Activated CD4-positive, alpha-beta memory T cell treated with anti-CD3 and anti-CD28 coated beads for 36 hours (primary cell): ENCODE results near the gene POLDIP3. TPM values are rescaled to one million over a fixed set of nuclear protein-coding genes. Genes with fewer than 3 reads are reported as not detected.
"Not testable (repeated sequence)": the region's sequence is repeated elsewhere in the genome, so short reads cannot be mapped to it uniquely, and the experiment has no call there.

Experiments
- CTCF ChIA-PET: fragments of 350-600 bp; sonication (Branson Sonifier 250); formaldehyde crosslinking; loops from one replicate; lab custom pipeline; 2021; ENCODE audit warnings: antibody characterized with exemption, inconsistent platforms; lab: Charles Lee
- POLR2A ChIA-PET: fragments of 350-600 bp; sonication (Branson Sonifier 250); formaldehyde crosslinking; loops from one replicate; lab custom pipeline; 2021; ENCODE audit warnings: antibody characterized with exemption; lab: Charles Lee
- DNase-seq: peaks from one replicate; pipeline ENCODE4 v3.0.0-alpha.2; 2020
- H3K27ac Mint-ChIP-seq: one replicate; pipeline ENCODE4 v1.8.0; 2021; ENCODE audit warnings: mixed read lengths
- H3K27me3 Mint-ChIP-seq: one replicate; pipeline ENCODE4 v1.8.0; 2021; ENCODE audit warnings: mixed read lengths
- H3K36me3 Mint-ChIP-seq: one replicate; pipeline ENCODE4 v1.8.0; 2021; ENCODE audit warnings: mixed read lengths
- H3K4me1 Mint-ChIP-seq: one replicate; pipeline ENCODE4 v1.8.0; 2021; ENCODE audit warnings: low read depth, mixed read lengths
- H3K4me3 Mint-ChIP-seq: one replicate; pipeline ENCODE4 v1.8.0; 2021; ENCODE audit warnings: mild to moderate bottlenecking, mixed read lengths
- H3K9me3 Mint-ChIP-seq: one replicate; pipeline ENCODE4 v1.8.0; 2021; ENCODE audit warnings: mixed read lengths
- intact Hi-C: fragments of 100-400 bp; cut with micrococcal nuclease; formaldehyde crosslinking; loops from one replicate; pipeline ENCODE4 v1.15.1; 2023
- total RNA-seq, 2 experiments: library from RNA; stranded (reverse); gene quantifications; one replicate each; pipeline ENCODE4 v1.2.3, GENCODE V29; 2021

POLDIP3 gene
- total RNA-seq, 2 experiments from 2014 or later = 64.6 to 75.3 TPM

DNA sequence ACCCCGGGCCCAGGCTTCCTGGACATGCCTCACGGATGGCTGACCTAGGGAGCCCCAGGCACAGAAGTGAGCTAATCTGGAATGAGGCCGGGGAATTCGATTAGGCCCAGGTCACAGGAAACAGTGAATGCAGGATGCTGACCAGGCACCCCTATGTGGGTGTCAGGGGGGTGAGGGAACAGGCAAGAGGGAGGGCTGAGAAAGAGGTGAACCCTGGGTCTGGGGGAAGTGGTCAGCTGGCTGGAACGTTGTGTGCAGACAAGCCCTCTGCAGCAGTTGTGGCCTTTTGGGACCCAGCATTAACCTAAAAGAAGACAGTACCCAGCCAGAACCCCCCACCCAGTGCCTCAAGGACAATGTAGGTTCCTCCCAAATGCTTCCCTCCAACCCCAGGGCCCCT, 52.8 kb downstream of the POLDIP3 start:
- no peaks in the 10 kb centered on the region for H3K27me3 Mint-ChIP-seq
- DNase-seq = no peak
- no peaks in the 10 kb centered on the region for H3K4me1 Mint-ChIP-seq
- POLR2A ChIA-PET = no interaction called here
- H3K4me3 Mint-ChIP-seq = no peak overlapping the region
- H3K9me3 Mint-ChIP-seq = no peaks in the 10 kb centered on the region
- no peak overlapping the region for H3K27ac Mint-ChIP-seq
- intact Hi-C loops = no loop called here
- peaks cover 2% of the 10 kb centered on the region for H3K36me3 Mint-ChIP-seq
- CTCF ChIA-PET = no interaction called here

DNA sequence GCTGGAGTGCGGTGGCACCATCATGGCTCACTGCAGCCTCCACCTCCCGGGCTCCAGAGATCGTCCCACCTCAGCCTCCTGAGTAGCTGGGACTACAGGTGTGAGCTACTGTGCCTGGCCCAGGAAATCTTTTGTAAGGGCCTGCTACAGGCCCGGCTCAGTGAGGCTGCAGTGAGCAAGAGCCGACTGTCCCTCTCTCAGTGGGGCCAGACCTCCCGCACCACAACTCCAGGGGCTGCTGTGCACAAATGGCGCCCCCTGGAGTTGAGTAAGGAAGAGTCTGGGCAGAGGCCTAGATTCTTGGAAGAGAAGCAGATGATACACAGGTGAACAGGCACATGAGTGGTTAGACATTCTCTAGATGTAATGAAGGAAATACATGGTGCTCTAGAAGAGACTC, 53.9 kb downstream of the POLDIP3 start:
- H3K27ac Mint-ChIP-seq = no peak overlapping the region
- no peaks in the 10 kb centered on the region for H3K27me3 Mint-ChIP-seq
- H3K4me3 Mint-ChIP-seq = no peak overlapping the region
- DNase-seq = no peak
- no peaks in the 10 kb centered on the region for H3K4me1 Mint-ChIP-seq
- CTCF ChIA-PET = interaction anchor here (1.6 kb wide), 3 partner anchors 9 to 74 kb away, joined by 4 to 6 read pairs (median 5); no protein-coding TSS in a partner anchor
- H3K9me3 Mint-ChIP-seq = no peaks in the 10 kb centered on the region
- POLR2A ChIA-PET = no interaction called here
- H3K36me3 Mint-ChIP-seq = peaks cover 2% of the 10 kb centered on the region
- intact Hi-C loops = no loop called here

- intact Hi-C loops = no loop called here
- DNase-seq = no peak
- H3K4me1 Mint-ChIP-seq = no peaks in the 10 kb centered on the region
- H3K27me3 Mint-ChIP-seq = no peaks in the 10 kb centered on the region
- no peak overlapping the region for H3K4me3 Mint-ChIP-seq
- H3K36me3 Mint-ChIP-seq = peaks cover 2% of the 10 kb centered on the region
- ChIA-PET POLR2A (no interaction called here), CTCF (interaction anchor here (1.6 kb wide), 3 partner anchors 9 to 73 kb away, joined by 4 to 6 read pairs (median 5); no protein-coding TSS in a partner anchor)
- no peak overlapping the region for H3K27ac Mint-ChIP-seq
- H3K9me3 Mint-ChIP-seq = no peaks in the 10 kb centered on the region
Observed at GRCh38 chr22:42560381-42560780, 54.3 kb downstream of the POLDIP3 start.

GRCh38 chr22:42553475-42554361, 61.0 kb downstream of the POLDIP3 start, which contains the start of gene SERHL2:
Gene SERHL2, plus strand, starts transcription at chr22:42553956. Its CDS starts 65 bp downstream, at chr22:42554021.
- intact Hi-C loops = loop anchor here (2.0 to 5.0 kb wide), 2 partner anchors 21 to 461 kb away; partner anchors contain the start of gene NDUFA6
- Mint-ChIP-seq H3K4me1 (peaks cover 11% of the 10 kb centered on the region), H3K27me3 (no peaks in the 10 kb centered on the region), H3K9me3 (no peaks in the 10 kb centered on the region), H3K36me3 (no peaks in the 10 kb centered on the region), H3K27ac (no peak within 1 kb of the TSS), H3K4me3 (peak within 1 kb of the TSS; percentile 69)
- ChIA-PET POLR2A (interaction anchor here (0.6 kb wide), 1 partner anchor 749 kb away, joined by 5 read pairs; no protein-coding TSS in a partner anchor), CTCF (no interaction called here)
- DNase-seq = peak; percentile 90

GRCh38 chr22:42552294-42552647, 62.4 kb downstream of the POLDIP3 start:
- H3K4me1 Mint-ChIP-seq = peaks cover 11% of the 10 kb centered on the region
- H3K4me3 Mint-ChIP-seq, DNase-seq, POLR2A ChIA-PET, H3K27me3 Mint-ChIP-seq, H3K27ac Mint-ChIP-seq, H3K36me3 Mint-ChIP-seq, H3K9me3 Mint-ChIP-seq: not testable (repeated sequence)
- intact Hi-C loops = loop anchor here (2.0 to 5.0 kb wide), 2 partner anchors 19 to 460 kb away; partner anchors contain the start of gene NDUFA6
- CTCF ChIA-PET = interaction anchor here (0.6 kb wide), 1 partner anchor 805 kb away, joined by 3 read pairs; no protein-coding TSS in a partner anchor

- ChIA-PET CTCF (interaction anchor here (0.9 kb wide), 1 partner anchor 13 kb away, joined by 4 read pairs; no protein-coding TSS in a partner anchor), POLR2A (no interaction called here)
- H3K27ac Mint-ChIP-seq = no peak overlapping the region
- H3K4me1 Mint-ChIP-seq = peaks cover 11% of the 10 kb centered on the region
- no peaks in the 10 kb centered on the region for H3K9me3 Mint-ChIP-seq
- no peaks in the 10 kb centered on the region for H3K27me3 Mint-ChIP-seq
- intact Hi-C loops = loop anchor here (5.0 kb wide), 1 partner anchor 457 kb away; the partner anchor contains the start of gene NDUFA6
- no peaks in the 10 kb centered on the region for H3K36me3 Mint-ChIP-seq
- H3K4me3 Mint-ChIP-seq = no peak overlapping the region
- no peak for DNase-seq
Observed at GRCh38 chr22:42549331-42550060, 65.2 kb downstream of the POLDIP3 start.

- POLR2A ChIA-PET = no interaction called here
- intact Hi-C loops = no loop called here
- Mint-ChIP-seq H3K36me3 (no peaks in the 10 kb centered on the region), H3K4me1 (peaks cover 8% of the 10 kb centered on the region), H3K27me3 (no peaks in the 10 kb centered on the region), H3K27ac (no peak overlapping the region), H3K4me3 (no peak overlapping the region), H3K9me3 (no peaks in the 10 kb centered on the region)
- DNase-seq = no peak
- CTCF ChIA-PET = no interaction called here
Observed at GRCh38 chr22:42548597-42549330, 65.9 kb downstream of the POLDIP3 start.

DNA sequence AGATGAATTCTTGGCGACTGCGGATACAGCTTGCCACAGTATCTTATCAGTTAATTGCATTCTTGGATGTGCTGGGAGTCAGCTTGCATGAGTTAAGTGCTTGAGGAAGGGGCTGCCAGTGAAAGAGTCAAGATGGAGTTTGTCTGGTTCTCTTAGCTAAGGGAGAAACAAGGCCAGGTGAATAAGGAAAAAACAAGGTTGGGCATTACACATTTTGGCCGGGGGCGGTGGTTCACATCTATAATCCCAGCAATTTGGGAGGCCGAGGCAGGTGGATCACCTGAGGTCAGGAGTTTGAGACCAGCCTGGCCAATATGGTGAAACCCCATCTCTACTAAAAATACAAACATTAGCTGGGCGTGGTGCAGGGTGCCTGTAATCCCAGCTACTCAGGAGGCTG, 66.6 kb downstream of the POLDIP3 start:
- H3K27ac Mint-ChIP-seq, DNase-seq, H3K4me3 Mint-ChIP-seq, POLR2A ChIA-PET, H3K36me3 Mint-ChIP-seq, H3K4me1 Mint-ChIP-seq, intact Hi-C loops, CTCF ChIA-PET, H3K27me3 Mint-ChIP-seq, H3K9me3 Mint-ChIP-seq: not testable (repeated sequence)

GRCh38 chr22:42547562-42547961, 67.1 kb downstream of the POLDIP3 start:
- H3K4me1 Mint-ChIP-seq = peaks cover 5% of the 10 kb centered on the region
- H3K36me3 Mint-ChIP-seq = no peaks in the 10 kb centered on the region
- CTCF ChIA-PET = no interaction called here
- no peak for DNase-seq
- POLR2A ChIA-PET = no interaction called here
- intact Hi-C loops = no loop called here
- H3K9me3 Mint-ChIP-seq = no peaks in the 10 kb centered on the region
- H3K27ac Mint-ChIP-seq = no peak overlapping the region
- H3K27me3 Mint-ChIP-seq = no peaks in the 10 kb centered on the region
- H3K4me3 Mint-ChIP-seq = no peak overlapping the region

DNA sequence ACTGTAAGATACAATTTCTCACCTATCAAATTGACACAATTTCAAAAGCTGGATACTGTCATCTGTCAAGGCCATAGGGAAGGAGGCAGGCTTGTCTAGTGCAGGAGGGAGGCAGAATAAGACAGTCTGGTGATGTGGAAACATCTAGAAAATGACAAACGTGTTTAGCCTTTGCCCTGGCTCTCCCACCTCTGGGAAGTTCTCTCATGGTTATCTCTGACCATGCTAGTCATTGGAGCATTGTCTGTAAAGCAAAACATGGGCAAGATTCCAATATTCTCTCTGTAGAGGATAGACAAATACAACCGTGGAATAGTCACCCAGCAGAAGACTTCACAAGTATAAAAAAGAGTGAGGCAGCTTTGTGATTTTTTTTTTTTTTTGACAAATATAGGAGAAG, 70.0 kb downstream of the POLDIP3 start:
- H3K27me3 Mint-ChIP-seq = no peaks in the 10 kb centered on the region
- no peaks in the 10 kb centered on the region for H3K4me1 Mint-ChIP-seq
- H3K27ac Mint-ChIP-seq = no peak overlapping the region
- CTCF ChIA-PET = interaction anchor here (0.7 kb wide), 1 partner anchor 72 kb away, joined by 3 read pairs; no protein-coding TSS in a partner anchor
- intact Hi-C loops = no loop called here
- no peaks in the 10 kb centered on the region for H3K9me3 Mint-ChIP-seq
- H3K36me3 Mint-ChIP-seq = no peaks in the 10 kb centered on the region
- no peak for DNase-seq
- no peak overlapping the region for H3K4me3 Mint-ChIP-seq
- POLR2A ChIA-PET = interaction anchor here (0.6 kb wide), 2 partner anchors 95 to 943 kb away, joined by 4 read pairs; no protein-coding TSS in a partner anchor

GRCh38 chr22:42539236-42539771, 75.4 kb downstream of the POLDIP3 start:
- H3K36me3 Mint-ChIP-seq, POLR2A ChIA-PET, intact Hi-C loops, H3K9me3 Mint-ChIP-seq, H3K27ac Mint-ChIP-seq, H3K4me1 Mint-ChIP-seq, H3K4me3 Mint-ChIP-seq, H3K27me3 Mint-ChIP-seq: not testable (repeated sequence)
- CTCF ChIA-PET = interaction anchor here (0.6 kb wide), 1 partner anchor 50 kb away, joined by 3 read pairs; no protein-coding TSS in a partner anchor
- peak; percentile 20 for DNase-seq
